Muscle layer of colon (tissue), 2 donors: ENCODE measurements around the gene CTDNEP1.
"Not testable (repeated sequence)": the region's sequence is repeated elsewhere in the genome, so short reads cannot be mapped to it uniquely, and the experiment has no call there.

Experiments used
- H3K27ac ChIP-seq: one replicate; pipeline ENCODE4 v1.7.0; 2013; ENCODE audit warnings: low read depth, mild to moderate bottlenecking, low read length, moderate library complexity
- H3K27me3 ChIP-seq, 2 donors: one replicate each; pipeline ENCODE4 v1.7.0; 2013; ENCODE audit warnings: low read length in 2 of 2, mild to moderate bottlenecking in 2 of 2; ENCODE audit not compliant: insufficient read depth in 2 of 2, control insufficient read depth in 1 of 2
- H3K36me3 ChIP-seq: one replicate; pipeline ENCODE4 v1.7.0; 2013; ENCODE audit warnings: mild to moderate bottlenecking, low read length; ENCODE audit not compliant: insufficient read depth
- H3K4me1 ChIP-seq: one replicate; pipeline ENCODE4 v1.7.0; 2013; ENCODE audit warnings: mild to moderate bottlenecking, low read length; ENCODE audit not compliant: insufficient read depth
- H3K4me3 ChIP-seq, 2 donors: one replicate each; pipeline ENCODE4 v1.7.0; 2013; ENCODE audit warnings: low read length in 2 of 2, low read depth in 1 of 2, mild to moderate bottlenecking in 1 of 2, moderate library complexity in 1 of 2
- H3K9ac ChIP-seq: one replicate; pipeline ENCODE4 v1.7.0; 2013; ENCODE audit warnings: low read length
- H3K9me3 ChIP-seq: one replicate; pipeline ENCODE4 v1.7.0; 2013; ENCODE audit warnings: mild to moderate bottlenecking, low read length
- donor health status: abdominal sarcoma.
- donor health status: Adenocarcinoma of cecum.

Gene CTDNEP1

DNA sequence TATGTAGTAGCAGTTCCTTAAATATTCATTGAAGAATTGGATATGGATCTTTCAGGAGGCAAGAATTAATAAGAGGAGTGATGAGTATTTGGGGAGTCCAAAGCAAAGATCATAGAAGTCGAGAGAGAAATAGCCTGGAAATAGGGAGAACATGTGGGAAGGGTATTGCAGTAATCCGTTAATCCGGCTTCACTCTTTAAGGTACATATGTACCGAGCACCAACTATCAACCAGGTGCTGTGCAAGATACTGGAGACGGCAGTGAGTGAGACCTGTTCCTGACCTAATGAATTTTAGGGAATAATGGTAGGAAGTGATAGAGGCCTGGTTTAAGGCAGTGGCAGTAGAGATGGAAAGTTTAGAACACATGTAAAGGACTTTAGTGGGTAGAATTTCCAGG, 1.5 kb upstream of the CTDNEP1 start:
- Histone ChIP-seq H3K9ac (peak overlapping the region; percentile 91), H3K9me3 (no peaks in the 10 kb centered on the region), H3K4me1 (peaks cover 31% of the 10 kb centered on the region), H3K27me3 (no peaks in the 10 kb centered on the region), H3K36me3 (peaks cover 24% of the 10 kb centered on the region), H3K4me3 (peak overlapping the region; percentile 73 to 79), H3K27ac (peak overlapping the region; percentile 92)

DNA sequence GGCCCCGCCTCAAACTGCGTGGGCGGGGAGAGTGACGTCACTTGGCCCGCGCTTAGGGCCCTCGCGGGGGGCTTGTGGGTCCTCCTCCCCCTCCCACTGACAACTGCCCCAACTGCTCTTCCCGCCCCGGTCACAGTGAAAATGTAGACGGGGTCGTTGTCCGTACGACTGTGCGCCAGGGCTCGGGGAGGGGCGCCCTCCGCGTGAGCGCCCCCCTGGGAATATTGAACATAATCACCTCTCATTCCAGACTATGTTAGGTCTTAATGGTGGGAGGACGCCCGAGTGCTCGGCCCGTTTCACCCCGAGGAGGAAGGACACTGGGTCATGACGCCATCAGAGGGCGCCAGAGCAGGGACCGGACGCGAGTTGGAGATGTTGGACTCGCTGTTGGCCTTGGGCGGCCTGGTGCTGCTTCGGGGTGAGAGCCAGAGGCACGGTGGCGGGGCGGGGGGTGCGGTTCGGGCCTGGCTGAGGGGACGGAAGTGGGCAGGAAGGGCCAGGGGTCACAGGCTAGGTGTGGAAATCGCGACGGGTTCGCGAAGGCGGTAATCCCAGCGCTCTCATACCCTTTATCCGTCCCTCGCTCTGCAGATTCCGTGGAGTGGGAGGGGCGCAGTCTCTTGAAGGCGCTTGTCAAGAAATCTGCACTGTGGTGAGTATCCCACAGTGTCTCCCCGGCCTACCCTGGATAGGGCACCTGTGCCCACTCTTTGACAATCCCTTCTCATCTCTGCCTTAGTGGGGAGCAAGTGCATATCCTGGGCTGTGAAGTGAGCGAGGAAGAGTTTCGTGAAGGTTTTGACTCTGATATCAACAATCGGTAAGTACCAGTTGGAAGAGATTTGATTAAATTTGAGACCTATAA, 876 bp upstream of the CTDNEP1 start, which contains the start of gene ELP5:
ELP5 (plus strand) TSS at position 40 of the 868 bp plus-strand sequence; CDS start at position 376, 336 bp downstream.
- H3K4me3 ChIP-seq, result peak within 1 kb of the TSS; percentile 79 to 83
- peak within 1 kb of the TSS; percentile 91 for H3K9ac ChIP-seq
- H3K36me3 ChIP-seq, result peaks cover 24% of the 10 kb centered on the region
- peaks cover 31% of the 10 kb centered on the region for H3K4me1 ChIP-seq
- H3K27ac ChIP-seq, result peak within 1 kb of the TSS; percentile 92
- no peaks in the 10 kb centered on the region for H3K27me3 ChIP-seq
- H3K9me3 ChIP-seq, result no peaks in the 10 kb centered on the region

DNA sequence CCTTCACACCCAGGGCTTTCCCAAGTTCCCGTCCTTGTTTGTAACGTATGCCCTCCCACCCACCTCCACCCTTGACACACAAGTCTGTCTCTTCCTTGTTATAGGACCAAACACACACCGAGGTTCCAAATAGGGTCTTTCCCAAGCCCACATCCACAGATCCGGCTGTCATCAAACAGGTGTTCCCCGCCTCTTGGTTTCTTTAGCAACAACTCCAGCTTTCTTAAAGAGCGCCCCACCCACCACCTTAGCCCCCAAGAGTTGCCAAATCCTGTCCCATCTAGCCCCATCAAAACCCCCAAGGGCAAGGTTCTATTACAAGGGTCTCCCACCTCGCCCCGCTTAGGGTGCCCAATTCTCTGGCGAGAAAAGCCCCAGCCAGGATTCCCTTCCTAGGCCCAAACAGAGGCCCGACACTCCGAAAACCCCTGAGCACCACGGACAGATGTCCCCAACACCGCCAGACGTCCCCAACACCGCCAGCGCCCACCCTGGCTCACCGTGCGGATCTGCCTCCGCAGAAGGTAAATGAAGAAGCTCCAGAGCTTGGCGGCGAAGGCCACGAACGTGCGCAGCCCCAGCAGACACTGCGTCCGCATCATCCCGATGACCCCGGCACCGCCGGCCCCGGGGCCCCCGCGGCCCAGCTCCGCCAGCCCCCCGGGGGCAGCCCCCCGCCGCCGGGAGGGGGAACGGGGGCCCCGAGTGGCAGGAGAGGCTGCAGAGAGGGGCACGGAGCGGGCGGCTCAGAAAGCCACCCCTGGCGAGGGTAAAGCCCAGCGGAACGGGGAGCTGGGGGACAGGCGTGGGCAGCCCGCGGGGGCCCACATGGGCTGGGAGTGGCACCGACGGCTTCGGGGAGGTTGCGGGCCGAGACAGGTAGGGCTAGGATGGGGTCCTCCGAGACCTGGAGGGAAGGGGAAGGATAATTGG, 573 bp downstream of the CTDNEP1 start:
- H3K36me3 ChIP-seq, result peaks cover 27% of the 10 kb centered on the region
- H3K4me3 ChIP-seq, result peak overlapping the region; percentile 79 to 83
- peak overlapping the region; percentile 74 for H3K9ac ChIP-seq
- H3K4me1 ChIP-seq, result peaks cover 31% of the 10 kb centered on the region
- no peaks in the 10 kb centered on the region for H3K27me3 ChIP-seq
- peak overlapping the region; percentile 86 for H3K27ac ChIP-seq
- no peaks in the 10 kb centered on the region for H3K9me3 ChIP-seq

DNA sequence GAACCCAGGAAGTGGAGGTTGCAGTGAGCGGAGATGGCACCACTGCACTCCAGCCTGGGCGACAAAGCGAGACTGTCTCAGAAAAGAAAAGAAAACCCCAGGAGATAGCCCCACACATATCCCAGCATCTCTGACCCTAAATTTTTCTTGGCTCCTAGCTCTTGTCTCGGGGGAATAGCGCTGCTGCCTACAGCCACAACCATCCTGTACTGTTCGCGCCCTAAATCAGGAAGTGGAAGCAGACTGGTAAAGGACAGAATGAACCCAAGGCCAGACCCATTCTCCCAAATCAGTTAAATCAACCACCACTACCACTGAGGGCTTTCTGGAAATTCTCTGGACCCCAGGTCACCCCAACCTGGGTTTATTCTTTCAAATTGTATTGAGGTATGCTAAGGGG, 1.7 kb downstream of the CTDNEP1 start:
- no peaks in the 10 kb centered on the region for H3K27me3 ChIP-seq
- H3K36me3 ChIP-seq, result peaks cover 29% of the 10 kb centered on the region
- H3K4me3 ChIP-seq, result peak overlapping the region; percentile 79 to 83
- peaks cover 31% of the 10 kb centered on the region for H3K4me1 ChIP-seq
- H3K9me3 ChIP-seq, result no peaks in the 10 kb centered on the region
- peak overlapping the region; percentile 86 for H3K27ac ChIP-seq
- H3K9ac ChIP-seq, result peak overlapping the region; percentile 74

DNA sequence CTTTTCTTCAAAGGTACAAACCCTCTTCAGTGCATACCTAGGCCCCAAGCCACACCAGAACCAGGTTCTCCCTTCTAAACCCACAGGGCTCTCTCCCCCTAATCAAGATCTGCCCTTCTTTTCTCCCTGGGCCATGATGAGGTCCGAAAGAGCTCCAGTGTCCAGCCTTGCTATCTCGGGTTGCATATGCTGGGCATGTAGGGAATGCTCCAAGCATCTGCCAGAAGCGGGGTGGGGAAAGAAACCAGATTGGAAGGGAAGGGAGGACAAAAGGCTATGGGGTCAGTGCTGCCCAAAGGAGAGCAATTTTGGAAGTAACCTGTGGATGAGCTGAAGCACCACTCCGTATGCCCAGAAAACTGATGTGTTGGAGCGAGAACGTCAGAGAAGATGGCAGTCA, 2.3 kb downstream of the CTDNEP1 start:
- H3K4me3 ChIP-seq, result no peak overlapping the region
- no peak overlapping the region for H3K27ac ChIP-seq
- no peaks in the 10 kb centered on the region for H3K27me3 ChIP-seq
- peaks cover 29% of the 10 kb centered on the region for H3K36me3 ChIP-seq
- H3K9ac ChIP-seq, result no peak overlapping the region
- H3K4me1 ChIP-seq, result peaks cover 31% of the 10 kb centered on the region
- H3K9me3 ChIP-seq, result no peaks in the 10 kb centered on the region

DNA sequence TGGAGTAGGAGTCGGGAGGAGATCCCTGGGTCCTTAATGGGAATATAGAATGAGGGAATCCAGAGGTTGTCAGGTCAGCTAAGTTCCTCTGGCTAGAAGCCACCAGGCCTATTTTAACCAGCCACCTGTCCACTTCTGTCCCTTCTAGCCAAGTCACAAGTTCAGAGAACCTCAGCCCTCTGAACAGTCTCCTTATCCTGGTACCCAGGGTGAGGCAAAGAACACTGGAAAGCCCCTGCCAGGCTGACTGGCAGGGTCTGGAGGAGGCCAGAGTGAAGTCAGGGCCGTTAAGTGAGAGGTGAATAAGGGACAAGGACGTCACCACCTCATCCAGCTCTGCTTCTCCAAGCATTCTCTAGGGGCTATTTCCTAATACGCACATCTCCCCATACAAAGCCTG, 2.7 kb downstream of the CTDNEP1 start:
- Histone ChIP-seq H3K27me3 (no peaks in the 10 kb centered on the region), H3K36me3 (peaks cover 29% of the 10 kb centered on the region), H3K9ac (no peak overlapping the region), H3K4me3 (no peak overlapping the region), H3K27ac (no peak overlapping the region), H3K4me1 (peaks cover 31% of the 10 kb centered on the region), H3K9me3 (no peaks in the 10 kb centered on the region)

DNA sequence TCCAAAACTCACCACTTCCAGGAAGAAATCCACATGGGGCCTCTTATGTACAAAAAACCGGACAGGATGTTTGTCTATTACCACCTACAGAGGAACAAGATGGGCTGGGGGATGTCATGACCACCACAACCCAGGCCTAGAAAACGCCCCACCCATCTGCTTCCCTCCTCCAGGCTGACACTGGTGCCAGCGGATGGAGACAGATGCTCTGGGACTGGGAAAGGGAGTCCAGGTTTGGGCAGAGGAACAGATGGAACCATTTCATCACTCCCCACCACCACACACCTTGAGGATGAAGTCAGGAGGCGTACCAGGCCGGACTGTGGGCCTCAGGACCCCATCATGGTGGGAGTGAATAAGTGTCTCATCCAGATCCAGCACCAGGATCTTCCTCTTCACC, 4.8 kb downstream of the CTDNEP1 start:
- Histone ChIP-seq H3K4me3 (no peak overlapping the region), H3K9ac (no peak overlapping the region), H3K36me3 (peaks cover 29% of the 10 kb centered on the region), H3K27ac (no peak overlapping the region), H3K4me1 (peaks cover 26% of the 10 kb centered on the region), H3K27me3 (no peaks in the 10 kb centered on the region), H3K9me3 (no peaks in the 10 kb centered on the region)

DNA sequence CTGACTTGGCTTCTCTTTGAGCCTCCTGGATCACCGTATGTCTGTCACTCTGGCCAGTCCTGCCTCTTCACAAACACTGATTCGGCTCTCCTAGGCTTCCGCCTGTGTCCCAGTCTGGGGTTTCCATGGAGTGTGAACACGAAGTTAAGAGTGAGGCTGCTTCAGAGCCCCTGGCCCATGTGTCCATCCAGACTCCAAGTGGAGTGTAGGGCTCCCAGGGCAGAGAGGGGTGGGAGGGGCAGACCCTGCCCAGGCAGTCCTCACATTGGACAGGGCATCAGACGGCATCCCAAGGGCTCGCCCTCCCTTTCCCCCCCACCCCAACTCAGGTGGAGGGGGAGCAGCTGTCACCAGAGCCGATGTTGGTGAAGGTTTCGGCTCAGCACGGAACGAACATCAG, 7.7 kb downstream of the CTDNEP1 start:
- H3K4me1 ChIP-seq, result peaks cover 26% of the 10 kb centered on the region
- H3K9me3 ChIP-seq, H3K27ac ChIP-seq, H3K9ac ChIP-seq, H3K27me3 ChIP-seq, H3K4me3 ChIP-seq: not testable (repeated sequence)
- H3K36me3 ChIP-seq, result peaks cover 46% of the 10 kb centered on the region

DNA sequence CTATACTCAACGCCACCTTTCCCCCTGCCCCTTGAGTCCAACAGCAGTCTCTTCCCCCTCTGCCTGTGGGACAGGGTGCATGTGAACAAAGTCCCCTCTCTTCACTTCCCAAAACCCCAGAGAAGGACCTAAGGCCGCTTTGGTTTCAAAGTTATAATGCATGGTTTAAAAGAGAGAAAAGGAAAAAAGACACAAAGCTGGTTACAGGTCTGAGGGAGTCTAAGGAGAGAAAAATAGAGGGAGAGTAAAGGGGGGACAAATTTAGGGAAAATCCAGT, 8.1 kb downstream of the CTDNEP1 start:
- H3K36me3 ChIP-seq, result peaks cover 46% of the 10 kb centered on the region
- no peaks in the 10 kb centered on the region for H3K9me3 ChIP-seq
- peak overlapping the region; percentile 88 for H3K9ac ChIP-seq
- no peaks in the 10 kb centered on the region for H3K27me3 ChIP-seq
- peak overlapping the region; percentile 66 to 82 for H3K4me3 ChIP-seq
- H3K27ac ChIP-seq, result peak overlapping the region; percentile 81
- H3K4me1 ChIP-seq, result peaks cover 24% of the 10 kb centered on the region

DNA sequence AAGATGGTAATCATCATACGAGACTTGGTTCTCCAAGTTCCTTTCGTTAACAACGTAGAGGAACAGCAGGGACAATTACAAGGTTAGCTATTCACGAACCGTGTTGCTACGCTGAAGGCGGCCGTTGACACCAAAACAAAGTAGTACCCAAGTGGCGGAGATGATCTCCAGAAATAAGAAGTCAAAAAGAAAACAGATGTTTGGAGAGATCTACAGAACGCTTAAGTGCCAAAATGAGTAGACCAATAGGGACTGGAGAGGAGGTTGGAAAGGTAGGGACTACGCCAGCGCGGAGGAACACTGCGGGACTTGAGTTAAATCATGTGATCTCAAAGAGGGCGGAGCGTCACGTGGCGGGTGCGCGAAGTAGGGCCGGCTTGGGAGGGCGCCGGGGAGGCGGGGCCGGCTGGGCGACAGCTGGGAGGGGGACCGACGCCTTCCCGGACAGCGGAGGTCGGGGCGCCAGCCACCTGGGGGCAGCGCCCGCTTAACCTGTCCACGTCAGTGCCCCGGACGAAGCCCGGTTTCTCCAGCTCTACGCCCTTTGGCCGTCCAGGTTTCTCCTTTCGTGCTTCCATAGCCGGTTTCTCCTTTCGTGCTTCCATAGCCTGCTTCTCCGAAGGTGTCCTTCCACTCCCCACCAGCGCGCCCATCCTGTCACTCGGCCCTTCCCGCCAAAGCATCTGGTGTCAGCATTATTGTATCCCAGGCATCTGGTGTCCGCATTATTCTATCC, 8.6 kb downstream of the CTDNEP1 start:
- Histone ChIP-seq H3K4me1 (peaks cover 24% of the 10 kb centered on the region), H3K36me3 (peaks cover 46% of the 10 kb centered on the region), H3K27me3 (no peaks in the 10 kb centered on the region), H3K9me3 (no peaks in the 10 kb centered on the region), H3K27ac (peak overlapping the region; percentile 81), H3K4me3 (peak overlapping the region; percentile 66 to 82), H3K9ac (peak overlapping the region; percentile 88)
